Measurements from ENCODE around the gene KRTAP2-2.
"Not testable (repeated sequence)": the region's sequence is repeated elsewhere in the genome, so short reads cannot be mapped to it uniquely, and the experiment has no call there.

KRTAP2-2 gene

GRCh38 chr17:41065829-41066624 is 11.0 kb upstream of the KRTAP2-2 start, which contains the start of gene KRTAP2-4:
Gene KRTAP2-4 (minus strand): TSS chr17:41065879. CDS start chr17:41065845, 34 bp downstream.
- no peaks in the 10 kb centered on the region for H3K9me2 ChIP-seq (replicated peaks; ENCODE audit: insufficient read depth, low read length)
- H3F3A ChIP-seq (ENCODE audit: insufficient read depth) = no peaks in the 10 kb centered on the region
- no peaks in the 10 kb centered on the region for H3K9me3 ChIP-seq (ENCODE audit: insufficient read depth, low read length)
- TF ChIP-seq, protein P1, sequence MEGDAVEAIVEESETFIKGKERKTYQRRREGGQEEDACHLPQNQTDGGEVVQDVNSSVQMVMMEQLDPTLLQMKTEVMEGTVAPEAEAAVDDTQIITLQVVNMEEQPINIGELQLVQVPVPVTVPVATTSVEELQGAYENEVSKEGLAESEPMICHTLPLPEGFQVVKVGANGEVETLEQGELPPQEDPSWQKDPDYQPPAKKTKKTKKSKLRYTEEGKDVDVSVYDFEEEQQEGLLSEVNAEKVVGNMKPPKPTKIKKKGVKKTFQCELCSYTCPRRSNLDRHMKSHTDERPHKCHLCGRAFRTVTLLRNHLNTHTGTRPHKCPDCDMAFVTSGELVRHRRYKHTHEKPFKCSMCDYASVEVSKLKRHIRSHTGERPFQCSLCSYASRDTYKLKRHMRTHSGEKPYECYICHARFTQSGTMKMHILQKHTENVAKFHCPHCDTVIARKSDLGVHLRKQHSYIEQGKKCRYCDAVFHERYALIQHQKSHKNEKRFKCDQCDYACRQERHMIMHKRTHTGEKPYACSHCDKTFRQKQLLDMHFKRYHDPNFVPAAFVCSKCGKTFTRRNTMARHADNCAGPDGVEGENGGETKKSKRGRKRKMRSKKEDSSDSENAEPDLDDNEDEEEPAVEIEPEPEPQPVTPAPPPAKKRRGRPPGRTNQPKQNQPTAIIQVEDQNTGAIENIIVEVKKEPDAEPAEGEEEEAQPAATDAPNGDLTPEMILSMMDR (IDR thresholded peaks at IDR 0.05; ENCODE audit: insufficient read depth, low read length, poor library complexity, severe bottlenecking) = no peak
- no peak for TF ChIP-seq EZH2phosphoT487 (conservative IDR thresholded peaks at IDR 0.05; ENCODE audit: low read length)
- no peaks in the 10 kb centered on the region for H3K36me3 ChIP-seq (ENCODE audit: low read length)
- no peak within 1 kb of the TSS for H2AFZ ChIP-seq (ENCODE audit: low read depth, low read length, severe bottlenecking)
- no peak within 1 kb of the TSS for H3K9ac ChIP-seq (ENCODE audit: low read length)
- H3K4me3 ChIP-seq (ENCODE audit: insufficient read depth, low read length, poor library complexity, severe bottlenecking) = no peak within 1 kb of the TSS
- no peak within 1 kb of the TSS for H3K27ac ChIP-seq (ENCODE audit: low read depth, low read length)
- no peaks in the 10 kb centered on the region for H3K27me3 ChIP-seq (ENCODE audit: low read length)
- no peaks in the 10 kb centered on the region for H4K20me1 ChIP-seq (ENCODE audit: low read depth, low read length)
- H3K79me2 ChIP-seq (ENCODE audit: insufficient read depth, low read length) = no peaks in the 10 kb centered on the region
- H3K4me2 ChIP-seq (ENCODE audit: low read depth, low read length, poor library complexity, severe bottlenecking) = no peak within 1 kb of the TSS

DNA sequence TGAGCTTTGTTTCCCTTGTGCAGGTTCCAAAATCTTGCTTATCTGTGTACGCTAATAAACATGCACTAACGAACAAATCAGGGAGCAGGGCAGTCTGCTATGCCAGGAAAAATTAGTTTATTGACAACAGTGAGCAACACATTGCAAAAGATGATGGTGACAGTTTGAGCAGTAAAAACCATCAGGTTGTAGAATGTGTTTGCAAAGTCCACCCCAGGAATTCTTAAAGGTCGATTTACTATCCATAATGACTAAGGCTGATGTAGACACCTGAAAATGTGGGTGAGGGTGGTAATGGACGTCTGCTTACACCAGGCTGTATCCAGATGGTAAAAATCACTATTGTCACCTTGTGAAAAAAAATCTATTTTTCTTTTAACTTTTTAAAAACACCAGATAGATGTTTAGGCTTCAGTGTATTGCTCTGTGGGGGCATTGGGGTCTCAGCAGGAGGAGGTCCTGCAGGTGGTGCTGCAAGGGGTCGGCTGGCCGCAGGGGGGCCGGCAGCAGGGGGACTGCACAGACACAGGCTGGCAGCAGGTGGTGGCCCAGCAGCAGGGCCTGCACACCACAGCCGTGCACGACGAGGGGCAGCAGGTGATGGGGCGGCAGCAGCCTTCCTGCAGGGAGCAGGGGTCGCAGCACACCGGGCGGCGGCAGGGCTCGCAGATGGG is 10.1 kb upstream of the KRTAP2-2 start:
- not testable (repeated sequence) for H3K4me3 ChIP-seq (ENCODE audit: insufficient read depth, low read length, poor library complexity, severe bottlenecking); H3K27me3 ChIP-seq (ENCODE audit: low read length); H3K36me3 ChIP-seq (ENCODE audit: low read length); H3K9me3 ChIP-seq (ENCODE audit: insufficient read depth, low read length); H3K9me2 ChIP-seq (replicated peaks; ENCODE audit: insufficient read depth, low read length); H3K9ac ChIP-seq (ENCODE audit: low read length); H3F3A ChIP-seq (ENCODE audit: insufficient read depth); H4K20me1 ChIP-seq (ENCODE audit: low read depth, low read length); H3K27ac ChIP-seq (ENCODE audit: low read depth, low read length); H3K79me2 ChIP-seq (ENCODE audit: insufficient read depth, low read length); H3K4me2 ChIP-seq (ENCODE audit: low read depth, low read length, poor library complexity, severe bottlenecking); H2AFZ ChIP-seq (ENCODE audit: low read depth, low read length, severe bottlenecking)

DNA sequence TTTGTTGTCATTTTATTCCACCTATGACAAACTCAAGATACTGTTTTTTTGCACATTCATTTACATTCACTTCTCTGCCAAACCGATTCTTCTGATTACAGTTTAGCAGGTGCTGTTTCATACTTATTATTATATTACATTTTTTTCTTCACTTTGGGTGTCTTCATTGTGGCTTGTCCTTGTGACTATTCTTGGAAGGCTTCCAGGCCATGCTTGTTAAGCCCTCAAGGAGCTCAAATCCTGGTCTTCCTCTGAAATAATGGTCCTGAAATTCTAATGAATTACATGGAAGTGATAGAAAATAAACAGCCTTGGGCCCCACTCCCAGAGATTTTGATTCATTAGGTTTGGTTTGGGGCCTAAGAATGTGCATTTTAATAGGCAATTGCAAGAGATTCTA is 9.3 kb upstream of the KRTAP2-2 start:
- no peak overlapping the region for H3K9ac ChIP-seq (ENCODE audit: low read length)
- H3K4me3 ChIP-seq (ENCODE audit: insufficient read depth, low read length, poor library complexity, severe bottlenecking) = no peak overlapping the region
- no peak overlapping the region for H2AFZ ChIP-seq (ENCODE audit: low read depth, low read length, severe bottlenecking)
- no peak overlapping the region for H3K27ac ChIP-seq (ENCODE audit: low read depth, low read length)
- H3K27me3 ChIP-seq (ENCODE audit: low read length) = no peaks in the 10 kb centered on the region
- no peaks in the 10 kb centered on the region for H4K20me1 ChIP-seq (ENCODE audit: low read depth, low read length)
- H3K4me2 ChIP-seq (ENCODE audit: low read depth, low read length, poor library complexity, severe bottlenecking) = no peak overlapping the region
- no peaks in the 10 kb centered on the region for H3K79me2 ChIP-seq (ENCODE audit: insufficient read depth, low read length)
- H3K36me3 ChIP-seq (ENCODE audit: low read length) = no peaks in the 10 kb centered on the region
- no peaks in the 10 kb centered on the region for H3K9me3 ChIP-seq (ENCODE audit: insufficient read depth, low read length)
- H3F3A ChIP-seq (ENCODE audit: insufficient read depth) = no peaks in the 10 kb centered on the region
- TF ChIP-seq, protein P1 (IDR thresholded peaks at IDR 0.05; ENCODE audit: insufficient read depth, low read length, poor library complexity, severe bottlenecking) = no peak
- no peak for TF ChIP-seq EZH2phosphoT487 (conservative IDR thresholded peaks at IDR 0.05; ENCODE audit: low read length)
- H3K9me2 ChIP-seq (replicated peaks; ENCODE audit: insufficient read depth, low read length) = no peaks in the 10 kb centered on the region

GRCh38 chr17:41063449-41063848 is 8.4 kb upstream of the KRTAP2-2 start:
- Histone ChIP-seq H3F3A (ENCODE audit: insufficient read depth) (no peaks in the 10 kb centered on the region), H3K9me2 (replicated peaks; ENCODE audit: insufficient read depth, low read length) (no peaks in the 10 kb centered on the region), H3K9me3 (ENCODE audit: insufficient read depth, low read length) (no peaks in the 10 kb centered on the region), H3K9ac (ENCODE audit: low read length) (no peak overlapping the region), H3K36me3 (ENCODE audit: low read length) (no peaks in the 10 kb centered on the region), H3K27ac (ENCODE audit: low read depth, low read length) (no peak overlapping the region), H3K79me2 (ENCODE audit: insufficient read depth, low read length) (no peaks in the 10 kb centered on the region), H3K4me2 (ENCODE audit: low read depth, low read length, poor library complexity, severe bottlenecking) (no peak overlapping the region), H4K20me1 (ENCODE audit: low read depth, low read length) (no peaks in the 10 kb centered on the region), H3K27me3 (ENCODE audit: low read length) (no peaks in the 10 kb centered on the region), H3K4me3 (ENCODE audit: insufficient read depth, low read length, poor library complexity, severe bottlenecking) (no peak overlapping the region), H2AFZ (ENCODE audit: low read depth, low read length, severe bottlenecking) (no peak overlapping the region)
- TF ChIP-seq, protein P1 (IDR thresholded peaks at IDR 0.05; ENCODE audit: insufficient read depth, low read length, poor library complexity, severe bottlenecking) = no peak
- no peak for TF ChIP-seq EZH2phosphoT487 (conservative IDR thresholded peaks at IDR 0.05; ENCODE audit: low read length)
